A549 (cell line): ENCODE results near the gene VPS4A. TPM values are rescaled to one million over a fixed set of nuclear protein-coding genes. Genes with fewer than 3 reads are reported as not detected.

Experiments used
- ATAC-seq, 2 experiments: fragments of 200-7000 bp in 1 of 2; fragments of >200 bp in 1 of 2; cut with Nextera tagmentation in 1 of 2; cut with Tn5 transposase in 1 of 2; 3 replicates each; pipeline versions ENCODE4 v1.8.0 to v1.9.1; 2018 to 2020; ENCODE audit warnings: mild to moderate bottlenecking in 1 of 2, moderate library complexity in 1 of 2
- CTCF ChIA-PET: fragments of 300-600 bp; sonication (Branson Sonifier 250); formaldehyde crosslinking; extraction: SDS; loops from one replicate; lab custom pipeline; 2021; ENCODE audit warnings: antibody characterized with exemption, inconsistent platforms; lab: Yijun Ruan, JAX
- POLR2A ChIA-PET: fragments of 350-600 bp; formaldehyde crosslinking; extraction: SDS; loops from one replicate; lab custom pipeline; 2021; ENCODE audit warnings: antibody characterized with exemption, inconsistent platforms; lab: Yijun Ruan, JAX
- DNase-seq, 2 experiments: peaks; one replicate each; pipeline versions ENCODE4 v3.0.0 to v3.0.0-alpha.2; 2011 to 2016; ENCODE audit warnings: low read depth in 1 of 2, low spot score in 1 of 2
- FAIRE-seq: peaks from 2 replicates; lab custom pipeline; 2011; peaks lifted over from hg19 to GRCh38; lab: Jason Lieb, UNC
- H3K27ac ChIP-seq, 2 experiments: fragments of >200 bp; sonication (Bioruptor Twin); formaldehyde crosslinking; 3 replicates each; pipeline ENCODE4 v1.5.1; 2016 to 2017
- H3K4me1 ChIP-seq: fragments of >200 bp; sonication (Bioruptor Twin); formaldehyde crosslinking; 3 replicates; pipeline ENCODE4 v1.6.1; 2016
- H3K4me2 ChIP-seq: fragments of >200 bp; sonication (Bioruptor Twin); formaldehyde crosslinking; 3 replicates; pipeline ENCODE4 v1.6.1; 2016
- H3K4me3 ChIP-seq: fragments of >200 bp; sonication (Bioruptor Twin); formaldehyde crosslinking; 3 replicates; pipeline ENCODE4 v1.5.1; 2016
- H3K9me3 ChIP-seq: fragments of >200 bp; sonication (Bioruptor Twin); formaldehyde crosslinking; 3 replicates; pipeline ENCODE4 v1.6.1; 2016
- BCL3 ChIP-seq: fragments of >200 bp; sonication (Bioruptor Twin); formaldehyde crosslinking; IDR thresholded peaks from 3 replicates; pipeline ENCODE4 v1.6.1; 2016
- CBX2 ChIP-seq: fragments of 200-600 bp; sonication (generic); IDR thresholded peaks from 2 replicates; pipeline ENCODE4 v1.6.1; 2016; ENCODE audit warnings: low read depth, mild to moderate bottlenecking, borderline replicate concordance
- CEBPB ChIP-seq, 2 experiments: fragments of >200 bp in 1 of 2; sonication (Bioruptor Twin) in 1 of 2; formaldehyde crosslinking in 1 of 2; IDR thresholded peaks; 2 replicates each; pipeline ENCODE4 v1.6.1; 2012 to 2016
- CHD2 ChIP-seq: fragments of 150-350 bp; IDR thresholded peaks from 2 replicates; pipeline ENCODE4 v1.6.1; 2014; ENCODE audit warnings: low read length; ENCODE audit not compliant: partially characterized antibody
- CHD4 ChIP-seq: fragments of 200-600 bp; sonication (generic); IDR thresholded peaks from 2 replicates; pipeline ENCODE4 v1.6.1; 2016; ENCODE audit warnings: antibody characterized with exemption, mild to moderate bottlenecking, borderline replicate concordance
- EP300 ChIP-seq, 2 experiments: fragments of >200 bp; sonication (Bioruptor Twin); formaldehyde crosslinking; IDR thresholded peaks; 2 replicates in 1 of 2; 3 replicates in 1 of 2; pipeline ENCODE4 v1.6.1; 2016 to 2017
- FOSB ChIP-seq: fragments of 250-450 bp; sonication (Bioruptor Pico); IDR thresholded peaks from 2 replicates; pipeline ENCODE4 v1.5.0; 2020; ENCODE audit warnings: mild to moderate bottlenecking, moderate library complexity
- HES2 ChIP-seq: fragments of >200 bp; sonication (Bioruptor Twin); formaldehyde crosslinking; IDR thresholded peaks from 2 replicates; pipeline ENCODE4 v1.6.1; 2016
- HOXB5 ChIP-seq: fragments of 250-450 bp; sonication (Bioruptor Pico); IDR thresholded peaks from 2 replicates; pipeline ENCODE4 v1.5.0; 2020; ENCODE audit warnings: mild to moderate bottlenecking, moderate library complexity
- JUN ChIP-seq, 2 experiments: fragments of >200 bp; sonication (Bioruptor Twin); formaldehyde crosslinking; IDR thresholded peaks; 2 replicates in 1 of 2; 3 replicates in 1 of 2; pipeline ENCODE4 v1.6.1; 2016 to 2017
- KDM5A ChIP-seq: fragments of 200-600 bp; sonication (generic); IDR thresholded peaks from 2 replicates; pipeline ENCODE4 v1.6.1; 2016; ENCODE audit warnings: antibody characterized with exemption, mild to moderate bottlenecking
- MAFK ChIP-seq: fragments of 450-650 bp; IDR thresholded peaks from 2 replicates; pipeline ENCODE4 v1.6.1; 2014; ENCODE audit not compliant: partially characterized antibody
- MAX ChIP-seq: IDR thresholded peaks from 2 replicates; pipeline ENCODE4 v1.6.1; 2012
- MAZ ChIP-seq: fragments of 150-350 bp; IDR thresholded peaks from 2 replicates; pipeline ENCODE4 v1.6.1; 2014; ENCODE audit warnings: antibody characterized with exemption, low read depth, low read length, borderline replicate concordance
- MYC ChIP-seq: IDR thresholded peaks from 2 replicates; pipeline ENCODE4 v1.6.1; 2012; ENCODE audit warnings: mild to moderate bottlenecking, inconsistent platforms, low read length, improper control_type of control experiment, borderline replicate concordance
- NFE2L2 ChIP-seq: fragments of 150-350 bp; conservative IDR thresholded peaks from 2 replicates; pipeline ENCODE4 v1.6.1; 2014; ENCODE audit warnings: low read length
- NPAS2 ChIP-seq: fragments of 250-450 bp; sonication (Bioruptor Pico); IDR thresholded peaks from 2 replicates; pipeline ENCODE4 v1.8.0; 2022; ENCODE audit warnings: mild to moderate bottlenecking, moderate library complexity, borderline replicate concordance
- PBX3 ChIP-seq: IDR thresholded peaks from 2 replicates; pipeline ENCODE4 v1.6.1; 2012
- PHF8 ChIP-seq: fragments of 200-600 bp; sonication (generic); IDR thresholded peaks from 2 replicates; pipeline ENCODE4 v1.6.1; 2016; ENCODE audit warnings: low read depth, mild to moderate bottlenecking, antibody characterized with exemption, moderate library complexity, borderline replicate concordance
- POLR2A ChIP-seq: IDR thresholded peaks from 2 replicates; pipeline ENCODE4 v1.6.1; 2012; ENCODE audit warnings: mild to moderate bottlenecking, low read length
- RAD21 ChIP-seq, 2 experiments: fragments of >200 bp in 1 of 2; sonication (Bioruptor Twin) in 1 of 2; formaldehyde crosslinking in 1 of 2; IDR thresholded peaks in 1 of 2; conservative IDR thresholded peaks in 1 of 2; 2 replicates in 1 of 2; 3 replicates in 1 of 2; pipeline ENCODE4 v1.6.1; 2012 to 2018; ENCODE audit warnings: inconsistent platforms in 1 of 2
- REST ChIP-seq: fragments of 200-600 bp; sonication (generic); IDR thresholded peaks from 2 replicates; pipeline ENCODE4 v1.6.1; 2016; ENCODE audit warnings: antibody characterized with exemption, mild to moderate bottlenecking, moderate library complexity
- RFX5 ChIP-seq: fragments of 450-650 bp; IDR thresholded peaks from 2 replicates; pipeline ENCODE4 v1.7.1; 2014; ENCODE audit warnings: antibody characterized with exemption, mild to moderate bottlenecking, moderate library complexity
- RNF2 ChIP-seq: fragments of 200-600 bp; sonication (generic); IDR thresholded peaks from 2 replicates; pipeline ENCODE4 v1.6.1; 2016; ENCODE audit warnings: low read depth, mild to moderate bottlenecking, antibody characterized with exemption, moderate library complexity, borderline replicate concordance
- SREBF2 ChIP-seq: fragments of 450-650 bp; IDR thresholded peaks from 2 replicates; pipeline ENCODE4 v1.6.1; 2014; ENCODE audit warnings: mild to moderate bottlenecking, moderate library complexity
- TP53 ChIP-seq: fragments of 250-450 bp; sonication (Bioruptor Pico); IDR thresholded peaks from 2 replicates; pipeline ENCODE4 v1.5.0; 2021; ENCODE audit warnings: mild to moderate bottlenecking, moderate library complexity
- ZC3H11A ChIP-seq: fragments of 450-650 bp; IDR thresholded peaks from 2 replicates; pipeline ENCODE4 v1.6.1; 2014; ENCODE audit warnings: antibody characterized with exemption, mild to moderate bottlenecking
- ZNF302 ChIP-seq: fragments of 250-450 bp; sonication (Bioruptor Pico); IDR thresholded peaks from 2 replicates; pipeline ENCODE4 v1.9.0; 2021; ENCODE audit warnings: inconsistent platforms, mild to moderate bottlenecking, moderate library complexity
- ZSCAN20 ChIP-seq: fragments of 250-450 bp; sonication (Bioruptor Pico); IDR thresholded peaks from 2 replicates; pipeline ENCODE4 v1.8.0; 2022; ENCODE audit warnings: mild to moderate bottlenecking, moderate library complexity
- WGBS: methylation state at CpG from one replicate; pipeline ENCODE4 v1.1.6; 2017; ENCODE audit errors: missing lambda C conversion rate; 5-methylcytosine and 5-hydroxymethylcytosine counted together
- polyA minus RNA-seq: library from RNA; depleted of rRNA, polyadenylated mRNA; stranded (reverse); fragments of >200 nt; gene quantifications from 2 replicates; pipeline ENCODE4 v1.2.3, GENCODE V29; 2011; rRNA and poly(A)+ RNA removed
- polyA plus RNA-seq, 4 experiments: library from polyadenylated mRNA; depleted of rRNA in 3 of 4; stranded (reverse); fragments of >200 nt; fragmentation: RNase III in 1 of 4; extraction: RNeasy Plus Mini Kit Qiagen cat#74134 plus additional on column Dnase treatment in 1 of 4; gene quantifications; 2 replicates in 3 of 4; 3 replicates in 1 of 4; pipeline ENCODE4 v1.2.3, GENCODE V29; 2011 to 2017
- TF ChIP-seq, protein P1 (sequence below): fragments of >200 bp; sonication (Bioruptor Twin); formaldehyde crosslinking; IDR thresholded peaks from 3 replicates; pipeline ENCODE4 v1.5.1; 2016

Gene VPS4A
- polyA plus RNA-seq (2011; rRNA removed) = 12.9 and 18.2 TPM in 2 replicates
- polyA plus RNA-seq (2012; cell fraction: cytosol; rRNA removed) = 20.2 and 23.7 TPM in 2 replicates
- 27.5 and 34.3 TPM in 2 replicates for polyA plus RNA-seq (2012; cell fraction: nucleus; rRNA removed)
- polyA plus RNA-seq (2017; fragmentation: RNase III; extraction: RNeasy Plus Mini Kit Qiagen cat#74134 plus additional on column Dnase treatment) = 25.5 to 28.1 TPM (median 26.7 TPM) in 3 replicates
- polyA minus RNA-seq = 27.4 and 31.1 TPM in 2 replicates

DNA sequence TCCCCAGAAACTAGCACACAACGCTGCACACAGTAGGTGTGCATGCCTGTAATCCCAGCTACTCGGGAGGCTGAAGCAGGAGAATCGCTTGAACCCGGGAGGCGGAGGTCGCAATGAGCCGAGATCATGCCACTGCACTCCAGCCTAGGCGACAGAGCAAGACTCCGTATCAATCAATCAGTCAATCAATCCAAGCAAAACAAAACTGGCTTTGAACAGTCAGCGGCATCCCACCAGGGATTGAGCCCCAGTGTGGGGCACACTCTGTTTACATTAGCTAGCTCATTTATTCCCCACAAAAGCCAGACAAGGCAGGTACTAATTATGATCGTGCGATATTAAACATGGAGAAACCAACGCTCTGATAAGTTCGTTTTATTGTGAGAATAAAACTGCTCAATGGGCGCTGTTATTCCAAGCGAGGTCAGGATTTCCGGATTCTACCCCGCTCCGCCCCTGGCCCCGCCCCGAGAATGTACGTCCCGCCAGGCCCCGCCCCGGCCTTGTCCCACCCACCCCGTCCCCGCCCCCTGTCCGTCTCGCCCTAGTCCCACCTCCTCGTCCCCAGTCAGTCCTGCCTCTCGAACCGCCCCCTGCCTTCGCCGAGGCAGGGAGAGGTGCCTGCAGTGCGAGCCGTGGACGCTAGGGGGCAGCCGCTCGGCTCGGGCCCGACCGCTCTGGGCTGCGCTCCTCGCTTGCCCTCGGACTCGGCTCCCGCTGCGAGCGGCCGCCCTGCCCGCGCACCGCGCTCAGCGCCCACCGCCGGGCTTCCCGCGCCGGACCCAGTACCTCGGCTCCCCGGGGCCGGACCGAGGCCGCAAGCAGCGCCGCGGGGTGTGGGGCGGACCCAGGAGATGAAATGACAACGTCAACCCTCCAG is at the start of gene VPS4A:
VPS4A (plus strand) TSS at position 698 of the 880 bp plus-strand sequence; CDS start at position 860, 162 bp downstream.
- no peak for FAIRE-seq
- H3K4me1 ChIP-seq = peaks cover 13% of the 10 kb centered on the region; the same call in 2 of the 3 replicates
- TF ChIP-seq PHF8 = peak; percentile 81; the same call in 1 of the 2 replicates
- no peak for TF ChIP-seq CHD2
- no peak for TF ChIP-seq REST
- 0 out of 2 replicates have a peak, but pooled peaks have one; percentile 23 for TF ChIP-seq HOXB5
- TF ChIP-seq RAD21 (conservative IDR thresholded peaks at IDR 0.05 in 1 of 2, IDR thresholded peaks at IDR 0.05 in 1 of 2) = peak; percentile 33 to 41; a peak in 3 of 5 replicates
- no peak for TF ChIP-seq EP300 (IDR thresholded peaks at IDR 0.05)
- TF ChIP-seq, protein P1, sequence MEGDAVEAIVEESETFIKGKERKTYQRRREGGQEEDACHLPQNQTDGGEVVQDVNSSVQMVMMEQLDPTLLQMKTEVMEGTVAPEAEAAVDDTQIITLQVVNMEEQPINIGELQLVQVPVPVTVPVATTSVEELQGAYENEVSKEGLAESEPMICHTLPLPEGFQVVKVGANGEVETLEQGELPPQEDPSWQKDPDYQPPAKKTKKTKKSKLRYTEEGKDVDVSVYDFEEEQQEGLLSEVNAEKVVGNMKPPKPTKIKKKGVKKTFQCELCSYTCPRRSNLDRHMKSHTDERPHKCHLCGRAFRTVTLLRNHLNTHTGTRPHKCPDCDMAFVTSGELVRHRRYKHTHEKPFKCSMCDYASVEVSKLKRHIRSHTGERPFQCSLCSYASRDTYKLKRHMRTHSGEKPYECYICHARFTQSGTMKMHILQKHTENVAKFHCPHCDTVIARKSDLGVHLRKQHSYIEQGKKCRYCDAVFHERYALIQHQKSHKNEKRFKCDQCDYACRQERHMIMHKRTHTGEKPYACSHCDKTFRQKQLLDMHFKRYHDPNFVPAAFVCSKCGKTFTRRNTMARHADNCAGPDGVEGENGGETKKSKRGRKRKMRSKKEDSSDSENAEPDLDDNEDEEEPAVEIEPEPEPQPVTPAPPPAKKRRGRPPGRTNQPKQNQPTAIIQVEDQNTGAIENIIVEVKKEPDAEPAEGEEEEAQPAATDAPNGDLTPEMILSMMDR = peak; percentile 75
- TF ChIP-seq PBX3 = 0 out of 2 replicates have a peak, but pooled peaks have one; percentile 30
- TF ChIP-seq ZSCAN20 = no peak
- TF ChIP-seq NFE2L2 = no peak
- TF ChIP-seq RNF2 = no peak
- no peak for TF ChIP-seq CBX2
- no peak for TF ChIP-seq SREBF2
- TF ChIP-seq JUN (IDR thresholded peaks at IDR 0.05) = peak; percentile 20 to 69; a peak in 3 of 5 replicates
- no peak for TF ChIP-seq CHD4
- TF ChIP-seq FOSB = no peak
- 0 out of 2 replicates have a peak, but pooled peaks have one; percentile 56 for TF ChIP-seq MAX
- no peak for TF ChIP-seq KDM5A
- TF ChIP-seq MAZ = no peak
- no peak for TF ChIP-seq ZC3H11A
- TF ChIP-seq POLR2A = peak; percentile 69
- TF ChIP-seq HES2 = no peak
- TF ChIP-seq BCL3 = peak; percentile 38; the same call in 1 of the 3 replicates
- no peak for TF ChIP-seq ZNF302
- no peak for TF ChIP-seq MYC
- no peak for TF ChIP-seq NPAS2 (CRISPR knock-in tag)
- no peak; the same call in 1 of the 2 replicates for TF ChIP-seq TP53 (CRISPR knock-in tag)
- TF ChIP-seq MAFK = no peak
- no peak for TF ChIP-seq RFX5
- no peak for TF ChIP-seq CEBPB (IDR thresholded peaks at IDR 0.05)

More for the DNA sequence above, at the start of gene VPS4A:
- H3K27ac ChIP-seq = peak within 1 kb of the TSS; percentile 93 to 94
- DNase-seq (peak; percentile 80 to 96), ATAC-seq (peak; percentile 89 to 93)
- no peaks in the 10 kb centered on the region for H3K9me3 ChIP-seq
- H3K4me3 ChIP-seq = peak within 1 kb of the TSS; percentile 97
- WGBS = 17% methylated on average over 39 of the region's 70 CpGs
- ChIA-PET POLR2A (interaction anchor here (0.6 kb wide), 1 partner anchor 13 kb away, joined by 3 read pairs; no protein-coding TSS in a partner anchor), CTCF (interaction anchor here (0.6 to 3.8 kb wide), 12 partner anchors 8 to 467 kb away, joined by 3 to 31 read pairs (median 4); no protein-coding TSS in a partner anchor)
- peak within 1 kb of the TSS; percentile 99 for H3K4me2 ChIP-seq
